Liver (tissue), 9 donors: ENCODE data around the gene UBALD1. TPM values are rescaled to one million over a fixed set of nuclear protein-coding genes. Genes with fewer than 3 reads are reported as not detected.

Source experiments
- DNase-seq: peaks from one replicate; pipeline ENCODE4 v3.0.0-alpha.2; 2017; ENCODE audit warnings: low spot score
- H3K27ac ChIP-seq, 2 donors: one replicate each; pipeline ENCODE4 v1.7.0; 2013; ENCODE audit warnings: inconsistent platforms in 2 of 2, low read length in 2 of 2, control low read depth in 1 of 2, low read depth in 1 of 2, mild to moderate bottlenecking in 1 of 2
- H3K27me3 ChIP-seq, 4 donors: one replicate each; pipeline versions ENCODE4 v1.6.1 to v1.7.0; 2013; ENCODE audit warnings: low read length in 3 of 4, inconsistent platforms in 1 of 4, mild to moderate bottlenecking in 1 of 4, moderate library complexity in 1 of 4; ENCODE audit not compliant: control insufficient read depth in 4 of 4, insufficient read depth in 4 of 4
- H3K36me3 ChIP-seq, 4 donors: one replicate each; pipeline versions ENCODE4 v1.6.1 to v1.7.0; 2013; ENCODE audit warnings: low read length in 3 of 4, mild to moderate bottlenecking in 3 of 4, low read depth in 1 of 4, moderate library complexity in 1 of 4; ENCODE audit not compliant: control insufficient read depth in 4 of 4, insufficient read depth in 3 of 4
- H3K4me1 ChIP-seq, 4 donors: one replicate each; pipeline versions ENCODE4 v1.6.1 to v1.7.0; 2013; ENCODE audit warnings: low read length in 3 of 4, mild to moderate bottlenecking in 3 of 4, moderate library complexity in 1 of 4; ENCODE audit not compliant: control insufficient read depth in 4 of 4, insufficient read depth in 4 of 4
- H3K4me3 ChIP-seq, 3 donors: one replicate each; pipeline versions ENCODE4 v1.6.1 to v1.7.0; 2013; ENCODE audit warnings: low read length in 3 of 3, control low read depth in 1 of 3, low read depth in 1 of 3, mild to moderate bottlenecking in 1 of 3
- H3K9ac ChIP-seq, 2 donors: one replicate each; pipeline ENCODE4 v1.7.0; 2013; ENCODE audit warnings: low read length in 2 of 2, mild to moderate bottlenecking in 2 of 2, moderate library complexity in 2 of 2, control low read depth in 1 of 2, low read depth in 1 of 2
- H3K9me3 ChIP-seq, 4 donors: one replicate each; pipeline versions ENCODE4 v1.6.1 to v1.7.0; 2013; ENCODE audit warnings: low read length in 3 of 4; ENCODE audit not compliant: control insufficient read depth in 4 of 4
- CTCF ChIP-seq: fragments of 150-350 bp; IDR thresholded peaks from 2 replicates; pipeline ENCODE4 v1.5.1; 2017; ENCODE audit warnings: improper control_type of control experiment, low read depth, low read length; ENCODE audit not compliant: missing input control
- EGR1 ChIP-seq, 2 donors: IDR thresholded peaks; 2 replicates each; pipeline ENCODE4 v1.6.1; 2016 to 2018; ENCODE audit warnings: antibody characterized with exemption in 2 of 2, low read depth in 2 of 2
- FOXA2 ChIP-seq: IDR thresholded peaks from 2 replicates; pipeline ENCODE4 v1.6.1; 2016; ENCODE audit warnings: antibody characterized with exemption
- GABPA ChIP-seq, 2 donors: IDR thresholded peaks in 1 of 2; conservative IDR thresholded peaks in 1 of 2; 2 replicates each; pipeline ENCODE4 v1.6.1; 2016; ENCODE audit warnings: antibody characterized with exemption in 2 of 2, mild to moderate bottlenecking in 1 of 2, moderate library complexity in 1 of 2
- HNF4A ChIP-seq, 2 donors: conservative IDR thresholded peaks; 2 replicates each; pipeline ENCODE4 v1.6.1; 2016; ENCODE audit warnings: antibody characterized with exemption in 2 of 2, mild to moderate bottlenecking in 2 of 2
- HNF4G ChIP-seq: IDR thresholded peaks from 2 replicates; pipeline ENCODE4 v1.6.1; 2016; ENCODE audit warnings: antibody characterized with exemption
- JUND ChIP-seq, 2 donors: IDR thresholded peaks; 2 replicates each; pipeline ENCODE4 v1.6.1; 2016; ENCODE audit warnings: antibody characterized with exemption in 2 of 2
- MAX ChIP-seq: IDR thresholded peaks from 2 replicates; pipeline ENCODE4 v1.6.1; 2016; ENCODE audit warnings: antibody characterized with exemption
- NR2F2 ChIP-seq: IDR thresholded peaks from 2 replicates; pipeline ENCODE4 v1.6.1; 2016; ENCODE audit warnings: antibody characterized with exemption
- RAD21 ChIP-seq, 2 donors: IDR thresholded peaks; 2 replicates each; pipeline ENCODE4 v1.6.1; 2016; ENCODE audit warnings: antibody characterized with exemption in 2 of 2, mild to moderate bottlenecking in 2 of 2
- REST ChIP-seq: IDR thresholded peaks from 2 replicates; pipeline ENCODE4 v1.6.1; 2016; ENCODE audit warnings: antibody characterized with exemption, mild to moderate bottlenecking
- RXRA ChIP-seq, 2 donors: IDR thresholded peaks; 2 replicates each; pipeline ENCODE4 v1.6.1; 2017 to 2018; ENCODE audit warnings: antibody characterized with exemption in 2 of 2, mild to moderate bottlenecking in 1 of 2
- SP1 ChIP-seq: IDR thresholded peaks from 2 replicates; pipeline ENCODE4 v1.6.1; 2018; ENCODE audit warnings: antibody characterized with exemption, mild to moderate bottlenecking
- TAF1 ChIP-seq: conservative IDR thresholded peaks from 2 replicates; pipeline ENCODE4 v1.6.1; 2016; ENCODE audit warnings: antibody characterized with exemption, mild to moderate bottlenecking
- YY1 ChIP-seq: IDR thresholded peaks from 2 replicates; pipeline ENCODE4 v1.6.1; 2016; ENCODE audit warnings: antibody characterized with exemption, mild to moderate bottlenecking
- ZBTB33 ChIP-seq: IDR thresholded peaks from 2 replicates; pipeline ENCODE4 v1.6.1; 2016; ENCODE audit warnings: antibody characterized with exemption
- WGBS: extraction: QIAGEN DNeasy Blood & Tissue Kit; methylation state at CpG from one replicate; pipeline ENCODE4 v1.1.7; 2013; 5-methylcytosine and 5-hydroxymethylcytosine counted together
- polyA plus RNA-seq, 2 donors: library from polyadenylated mRNA; stranded (reverse) in 1 of 2; unstranded in 1 of 2; fragments of 200-250 nt in 1 of 2; fragments of >200 nt in 1 of 2; fragmentation: Nextera tagmentation in 1 of 2; extraction: Ambion mirVana in 1 of 2; gene quantifications; one replicate each; pipeline versions ENCODE4 v1.2.1 to v1.2.3, GENCODE V29; 2013 to 2015
- total RNA-seq, 2 donors: library from RNA; depleted of rRNA; stranded (reverse); fragments of >200 nt; gene quantifications; one replicate each; pipeline ENCODE4 v1.2.3, GENCODE V29; 2014
- donor health status: healthy.
- donor health status: healthy.
- donor health status: healthy.
- donor health status: healthy.
- donor health status: healthy.

The UBALD1 gene
- total and polyA plus RNA-seq, 4 donors: 4.5 to 22.4 (median 7.5) TPM

- H3K9me3 ChIP-seq: no peaks in the 10 kb centered on the region
- peak within 1 kb of the TSS; percentile 83 to 86 for H3K9ac ChIP-seq
- peaks cover 0 to 3% (median under 1%) of the 10 kb centered on the region in 4 donors for H3K36me3 ChIP-seq
- peak within 1 kb of the TSS; percentile 95 to 98 for H3K27ac ChIP-seq
- 10% methylated on average over 42 of the region's 42 CpGs for WGBS
- H3K4me3 ChIP-seq: peak within 1 kb of the TSS; percentile 59 to 93 (median 75)
- DNase-seq: peak; percentile 91
- no peaks in the 10 kb centered on the region for H3K27me3 ChIP-seq
- TF ChIP-seq RAD21 (IDR thresholded peaks at IDR 0.05) (peak; percentile 80 to 84), CTCF (peak; percentile 89), REST (no peak), RXRA (IDR thresholded peaks at IDR 0.05) (peak in 1 of 2 donors; percentile 57), HNF4A (conservative IDR thresholded peaks at IDR 0.05) (no peak), EGR1 (IDR thresholded peaks at IDR 0.05; ENCODE audit: low read depth in 2 of 2) (no peak), HNF4G (no peak), ZBTB33 (peak; percentile 54), JUND (IDR thresholded peaks at IDR 0.05) (peak in 1 of 2 donors; percentile 24), YY1 (peak; percentile 33), MAX (peak; percentile 71), FOXA2 (peak; percentile 14), SP1 (peak; percentile 67)
- H3K4me1 ChIP-seq: peaks cover 10 to 37% (median 31%) of the 10 kb centered on the region in 4 donors
Measured at GRCh38 chr16:4624015-4624826, 9.5 kb upstream of the UBALD1 start, which contains the start of gene MGRN1. Gene MGRN1, plus strand, starts transcription at chr16:4624826. Its CDS starts 135 bp downstream, at chr16:4624961.

- Histone ChIP-seq H3K36me3 (peaks cover 0 to 3% (median under 1%) of the 10 kb centered on the region in 4 donors), H3K9ac (peak overlapping the region in 1 of 2 donors; percentile 33), H3K4me3 (no peak overlapping the region), H3K27ac (peak overlapping the region; percentile 95 to 98), H3K27me3 (no peaks in the 10 kb centered on the region), H3K4me1 (peaks cover 11 to 42% (median 36%) of the 10 kb centered on the region in 4 donors), H3K9me3 (no peaks in the 10 kb centered on the region)
- 87% methylated on average over 7 of the region's 7 CpGs for WGBS
- no peak for TF ChIP-seq HNF4A (conservative IDR thresholded peaks at IDR 0.05)
- no peak for TF ChIP-seq CTCF
- no peak for TF ChIP-seq TAF1
- TF ChIP-seq REST: no peak
- no peak for TF ChIP-seq RAD21 (IDR thresholded peaks at IDR 0.05)
- no peak for TF ChIP-seq HNF4G
- TF ChIP-seq NR2F2: no peak
- TF ChIP-seq GABPA (IDR thresholded peaks at IDR 0.05 in 1 of 2, conservative IDR thresholded peaks at IDR 0.05 in 1 of 2): no peak
- no peak for DNase-seq
Measured at GRCh38 chr16:4623593-4623992, 8.9 kb upstream of the UBALD1 start.
